Esophagus (tissue), 2 donors: ENCODE results near the gene YIF1A. TPM values are rescaled to one million over a fixed set of nuclear protein-coding genes. Genes with fewer than 3 reads are reported as not detected.
A peak's percentile ranks its signal among the peaks of the same experiment; 100 is the strongest.
"Not testable (repeated sequence)": the region's sequence is repeated elsewhere in the genome, so short reads cannot be mapped to it uniquely, and the experiment has no call there.

Experiments used
- H3K27ac ChIP-seq, 2 donors: one replicate each; pipeline ENCODE4 v1.5.1; 2013; ENCODE audit warnings: low read depth in 2 of 2, mild to moderate bottlenecking in 2 of 2, inconsistent platforms in 1 of 2, low read length in 1 of 2, moderate library complexity in 1 of 2
- H3K27me3 ChIP-seq, 2 donors: one replicate each; pipeline ENCODE4 v1.6.1; 2013; ENCODE audit warnings: low read length in 2 of 2, control low read depth in 1 of 2, mild to moderate bottlenecking in 1 of 2; ENCODE audit not compliant: insufficient read depth in 2 of 2, control insufficient read depth in 1 of 2
- H3K36me3 ChIP-seq, 2 donors: one replicate each; pipeline ENCODE4 v1.6.1; 2013; ENCODE audit warnings: low read length in 1 of 2; ENCODE audit not compliant: control insufficient read depth in 2 of 2, insufficient read depth in 2 of 2
- H3K4me1 ChIP-seq, 2 donors: one replicate each; pipeline ENCODE4 v1.6.1; 2013; ENCODE audit warnings: low read length in 1 of 2; ENCODE audit not compliant: control insufficient read depth in 2 of 2, insufficient read depth in 2 of 2
- H3K4me3 ChIP-seq, 2 donors: one replicate each; pipeline ENCODE4 v1.5.1; 2013; ENCODE audit warnings: low read length in 2 of 2, mild to moderate bottlenecking in 2 of 2, low read depth in 1 of 2, moderate library complexity in 1 of 2
- H3K9me3 ChIP-seq, 2 donors: one replicate each; pipeline ENCODE4 v1.6.1; 2013; ENCODE audit warnings: mild to moderate bottlenecking in 2 of 2, low read depth in 1 of 2, low read length in 1 of 2, moderate library complexity in 1 of 2; ENCODE audit not compliant: control insufficient read depth in 2 of 2, insufficient read depth in 1 of 2
- WGBS, 2 donors: extraction: QIAGEN DNeasy Blood & Tissue Kit; methylation state at CpG; one replicate each; pipeline ENCODE4 v1.1.7; 2013; 5-methylcytosine and 5-hydroxymethylcytosine counted together
- polyA plus RNA-seq, 2 donors: library from polyadenylated mRNA; stranded (reverse); fragments of 200-250 nt; gene quantifications; one replicate each; pipeline ENCODE4 v1.2.3, GENCODE V29; 2013
- donor health status: healthy with polysubstance abuse.
- donor health status: Bipolar disorder and iron deficiency.

YIF1A gene
- polyA plus RNA-seq, 2 donors = 51.6 to 63.1 TPM

DNA sequence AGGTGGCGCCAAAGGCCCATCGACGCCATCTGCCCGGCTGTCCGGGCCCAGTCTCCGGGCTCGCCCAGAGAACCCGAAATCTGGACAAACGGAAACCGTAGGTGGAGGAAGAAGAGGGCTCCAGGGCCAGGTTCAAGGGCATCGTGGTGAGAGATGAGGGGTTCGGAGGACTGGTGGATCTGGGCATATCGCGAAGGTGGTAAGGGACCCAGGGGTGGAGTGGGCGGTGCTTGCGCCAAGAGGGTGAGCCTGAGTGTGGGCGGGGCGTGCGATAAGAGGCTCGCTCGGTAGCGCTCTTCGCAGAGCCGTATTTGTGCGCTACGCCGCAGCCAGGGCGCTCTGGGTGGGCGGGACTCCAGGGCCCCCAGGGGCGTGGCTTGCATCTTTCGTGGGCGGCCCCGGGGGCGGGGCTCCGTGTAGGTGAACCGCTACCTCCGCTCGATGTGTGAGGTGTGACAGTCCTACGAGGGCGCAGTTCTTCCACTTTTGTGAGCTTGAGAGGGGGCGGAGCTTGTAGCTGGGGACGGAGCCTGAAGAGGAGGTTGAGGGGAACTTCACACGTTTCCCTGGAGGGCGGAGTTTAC, 23.1 kb upstream of the YIF1A start:
- 0 to 1% methylated on average over 44 of the region's 44 CpGs for WGBS, 2 donors
- H3K4me1 ChIP-seq = peaks cover 5 to 16% of the 10 kb centered on the region in 2 donors
- H3K9me3 ChIP-seq = no peaks in the 10 kb centered on the region
- peak overlapping the region; percentile 42 to 48 for H3K4me3 ChIP-seq
- H3K27ac ChIP-seq = peak overlapping the region; percentile 84 to 96
- H3K27me3 ChIP-seq = no peaks in the 10 kb centered on the region
- no peaks in the 10 kb centered on the region for H3K36me3 ChIP-seq

DNA sequence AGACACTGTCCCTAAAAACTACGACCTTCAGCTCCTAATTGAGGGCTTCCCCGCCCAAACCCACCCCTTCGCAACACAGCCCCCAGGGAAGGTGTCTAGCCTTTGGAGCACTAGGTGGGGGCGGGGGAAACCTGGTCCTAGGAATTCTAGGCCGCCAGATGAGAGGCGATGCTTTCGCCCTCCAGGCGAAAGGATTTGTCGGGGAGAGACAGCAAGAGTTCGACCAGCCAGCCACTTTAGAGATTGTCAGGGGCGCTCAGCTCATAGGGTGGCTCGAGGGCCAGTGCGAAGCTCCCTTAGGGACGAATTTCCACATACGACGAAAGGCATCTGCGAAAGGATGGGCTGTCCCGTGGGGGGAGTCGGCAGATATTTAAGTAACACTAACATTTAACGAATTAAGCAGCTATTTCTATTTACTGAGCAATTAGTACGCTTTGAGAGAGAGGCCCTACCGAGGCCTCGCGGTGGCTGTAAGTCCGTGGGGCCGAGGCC, 22.6 kb upstream of the YIF1A start:
- Histone ChIP-seq H3K27ac (peak overlapping the region in 1 of 2 donors; percentile 96), H3K27me3 (no peaks in the 10 kb centered on the region), H3K9me3 (no peaks in the 10 kb centered on the region), H3K36me3 (no peaks in the 10 kb centered on the region), H3K4me3 (peak overlapping the region; percentile 42 to 48), H3K4me1 (peaks cover 5 to 15% of the 10 kb centered on the region in 2 donors)
- 27 to 30% methylated on average over 26 of the region's 26 CpGs for WGBS, 2 donors

DNA sequence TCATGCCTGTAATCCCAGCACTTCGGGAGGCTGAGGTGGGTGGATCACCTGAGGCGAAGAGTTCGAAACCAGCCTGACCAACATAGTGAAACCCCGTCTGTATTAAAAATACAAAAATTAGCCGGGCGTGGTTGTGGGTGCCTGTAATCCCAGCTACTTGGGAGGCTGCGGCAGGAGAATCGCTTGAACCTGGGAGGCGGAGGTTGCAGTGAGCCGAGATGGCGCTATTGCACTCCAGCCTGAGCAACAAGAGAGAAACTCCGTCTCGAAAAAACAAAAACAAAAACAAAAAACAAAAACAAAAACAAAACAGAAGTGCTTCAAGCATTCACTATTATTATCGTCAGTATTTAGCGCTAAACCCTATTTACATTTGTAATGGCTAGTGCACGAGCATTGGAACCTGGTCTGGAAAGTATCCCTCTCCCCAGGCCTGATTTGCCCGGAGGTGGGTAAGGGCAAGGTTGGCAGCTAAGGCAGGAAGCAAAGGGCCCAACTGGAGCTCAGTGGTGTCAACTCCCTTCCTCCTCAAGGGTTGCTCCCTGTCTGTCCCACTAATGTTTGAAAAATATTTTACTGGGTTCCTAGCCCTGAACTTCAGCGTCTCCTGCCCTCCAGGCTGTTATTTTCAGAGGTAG, 22.0 kb upstream of the YIF1A start:
- H3K27me3 ChIP-seq, H3K36me3 ChIP-seq, H3K27ac ChIP-seq, H3K4me3 ChIP-seq, H3K9me3 ChIP-seq, H3K4me1 ChIP-seq: not testable (repeated sequence)
- WGBS, 2 donors = 83 to 84% methylated on average over 18 of the region's 18 CpGs

DNA sequence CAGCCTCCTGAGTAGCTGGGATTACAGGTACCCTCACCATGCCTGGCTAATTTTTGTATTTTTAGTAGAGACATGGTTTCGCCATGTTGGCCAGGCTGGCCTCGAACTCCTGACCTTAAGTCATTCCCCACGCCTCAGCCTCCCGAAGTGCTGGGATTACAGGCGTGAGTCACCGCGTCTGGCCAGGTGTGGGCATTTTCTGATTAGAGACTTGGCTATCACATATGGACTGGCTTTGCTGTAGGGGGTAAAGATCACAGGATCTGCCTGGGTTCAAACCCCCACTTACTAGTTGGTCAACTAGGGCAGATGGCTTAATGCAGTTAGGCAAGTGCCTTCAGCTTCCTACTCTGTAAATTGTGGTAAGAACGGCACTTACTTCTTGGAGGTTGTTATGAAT, 21.4 kb upstream of the YIF1A start:
- no peak overlapping the region for H3K27ac ChIP-seq
- H3K9me3 ChIP-seq = no peaks in the 10 kb centered on the region

GRCh38 chr11:66309475-66309874, 20.5 kb upstream of the YIF1A start:
- no peak overlapping the region for H3K4me3 ChIP-seq
- no peaks in the 10 kb centered on the region for H3K36me3 ChIP-seq
- 60 to 70% methylated on average over 3 of the region's 3 CpGs for WGBS, 2 donors
- H3K27me3 ChIP-seq = no peaks in the 10 kb centered on the region
- H3K27ac ChIP-seq = no peak overlapping the region
- H3K4me1 ChIP-seq = peaks cover 0 to 3% of the 10 kb centered on the region in 2 donors
- H3K9me3 ChIP-seq = no peaks in the 10 kb centered on the region

More for the DNA sequence above, 21.4 kb upstream of the YIF1A start:
- WGBS, 2 donors = 65 to 77% methylated on average over 8 of the region's 8 CpGs
- Histone ChIP-seq H3K36me3 (no peaks in the 10 kb centered on the region), H3K4me1 (peaks cover 0 to 5% of the 10 kb centered on the region in 2 donors), H3K27me3 (no peaks in the 10 kb centered on the region), H3K4me3 (no peak overlapping the region)

DNA sequence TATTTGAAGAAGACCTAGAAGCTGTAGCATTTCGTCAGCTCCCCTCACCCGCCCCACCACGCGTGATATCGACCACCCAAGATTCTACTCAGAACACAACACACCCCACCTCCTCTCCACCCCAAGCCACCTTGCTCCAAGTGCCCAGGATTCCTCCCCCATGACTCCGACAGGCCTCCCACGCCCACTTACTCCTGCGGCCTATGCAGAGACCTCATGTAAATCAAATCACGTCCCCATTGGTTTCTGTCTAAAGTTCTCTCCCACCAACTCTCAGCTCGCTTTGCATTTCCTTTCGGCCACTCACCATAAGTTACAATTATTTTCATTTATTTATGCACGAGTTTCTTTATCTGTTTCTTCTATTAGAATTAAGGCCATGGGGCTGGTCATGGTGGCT, 13.7 kb upstream of the YIF1A start:
- WGBS, 2 donors = 89% methylated on average over 12 of the region's 12 CpGs
- no peak overlapping the region for H3K27ac ChIP-seq
- no peaks in the 10 kb centered on the region for H3K4me1 ChIP-seq
- H3K27me3 ChIP-seq = no peaks in the 10 kb centered on the region
- H3K4me3 ChIP-seq = no peak overlapping the region
- no peaks in the 10 kb centered on the region for H3K9me3 ChIP-seq
- no peaks in the 10 kb centered on the region for H3K36me3 ChIP-seq

- Histone ChIP-seq H3K4me1 (no peaks in the 10 kb centered on the region), H3K4me3 (no peak overlapping the region), H3K27ac (no peak overlapping the region), H3K27me3 (no peaks in the 10 kb centered on the region), H3K9me3 (no peaks in the 10 kb centered on the region), H3K36me3 (no peaks in the 10 kb centered on the region)
- 70 to 72% methylated on average over 3 of the region's 3 CpGs for WGBS, 2 donors
Observed at GRCh38 chr11:66299186-66299585, 10.2 kb upstream of the YIF1A start.

GRCh38 chr11:66297610-66298009, 8.7 kb upstream of the YIF1A start:
- Histone ChIP-seq H3K9me3 (no peaks in the 10 kb centered on the region), H3K4me3 (no peak overlapping the region), H3K4me1 (peaks cover 0 to 3% of the 10 kb centered on the region in 2 donors), H3K27ac (no peak overlapping the region), H3K36me3 (no peaks in the 10 kb centered on the region), H3K27me3 (peaks cover 0 to under 1% of the 10 kb centered on the region in 2 donors)
- 56 to 57% methylated on average over 8 of the region's 8 CpGs for WGBS, 2 donors

DNA sequence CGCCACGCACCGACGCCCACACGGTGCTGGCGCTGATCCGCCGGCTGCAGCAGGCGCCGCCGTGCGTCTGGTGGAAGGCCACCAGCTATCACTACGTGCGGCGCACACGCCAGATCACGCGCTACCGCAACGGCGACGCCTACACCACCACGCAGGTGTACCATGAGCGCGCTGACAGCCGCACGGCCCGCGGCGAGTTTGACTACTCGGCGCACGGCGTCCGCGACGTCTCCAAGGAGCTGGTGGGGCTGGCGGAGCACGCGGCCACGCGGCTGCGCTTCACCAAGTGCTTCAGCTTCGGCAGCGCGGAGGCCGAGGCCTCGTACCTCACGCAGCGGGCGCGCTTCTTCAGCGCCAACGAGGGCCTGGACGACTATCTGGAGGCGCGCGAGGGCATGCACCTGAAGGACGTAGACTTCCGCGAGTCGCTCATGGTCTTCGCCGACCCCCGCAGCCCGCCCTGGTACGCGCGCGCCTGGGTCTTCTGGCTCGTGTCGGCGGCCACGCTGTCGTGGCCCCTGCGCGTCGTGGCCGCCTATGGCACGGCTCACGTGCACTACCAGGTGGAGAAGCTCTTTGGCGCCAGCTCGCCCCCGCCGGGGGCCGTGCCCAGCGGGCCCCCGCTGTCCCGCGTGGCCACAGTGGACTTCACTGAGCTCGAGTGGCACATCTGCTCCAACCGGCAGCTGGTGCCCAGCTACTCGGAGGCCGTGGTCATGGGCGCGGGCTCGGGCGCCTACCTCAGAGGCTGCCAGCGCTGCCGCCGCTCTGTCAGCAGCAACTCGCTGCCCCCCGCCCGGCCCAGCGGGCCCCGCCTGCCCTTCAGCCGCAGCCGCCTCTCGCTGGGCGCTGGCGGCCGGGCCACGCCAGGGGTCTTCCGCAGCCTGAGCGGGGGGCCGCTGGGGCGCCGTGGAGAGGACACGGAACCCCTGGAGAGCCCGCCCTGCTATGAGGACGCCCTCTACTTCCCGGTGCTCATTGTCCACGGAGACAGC, 6.0 kb upstream of the YIF1A start:
- WGBS, 2 donors = 82% methylated on average over 120 to 123 of the region's 123 CpGs
- Histone ChIP-seq H3K27ac (no peak overlapping the region), H3K4me3 (no peak overlapping the region), H3K36me3 (no peaks in the 10 kb centered on the region), H3K27me3 (peaks cover 0 to 9% of the 10 kb centered on the region in 2 donors), H3K9me3 (no peaks in the 10 kb centered on the region), H3K4me1 (peaks cover 1 to 16% of the 10 kb centered on the region in 2 donors)
